CD4-positive, alpha-beta memory T cell (primary cell): ENCODE results near the gene PPP1R13L. TPM values are rescaled to one million over a fixed set of nuclear protein-coding genes. Genes with fewer than 3 reads are reported as not detected.

ENCODE experiments used
- CTCF ChIA-PET: fragments of 350-600 bp; sonication (Branson Sonifier 250); formaldehyde crosslinking; loops from one replicate; lab custom pipeline; 2021; ENCODE audit warnings: inconsistent platforms; ENCODE audit not compliant: partially characterized antibody; lab: Charles Lee
- POLR2A ChIA-PET: fragments of 350-600 bp; sonication (Branson Sonifier 250); formaldehyde crosslinking; loops from one replicate; lab custom pipeline; 2021; ENCODE audit not compliant: partially characterized antibody; lab: Charles Lee
- DNase-seq, 5 donors: peaks; one replicate each; pipeline versions ENCODE4 v3.0.0 to v3.0.0-alpha.2; 2020 to 2022; ENCODE audit warnings: mixed read lengths in 1 of 5
- H3K27ac ChIP-seq: one replicate; pipeline ENCODE4 v1.7.0; 2013; ENCODE audit warnings: low read depth, low read length
- H3K27me3 ChIP-seq: 2 replicates; pipeline ENCODE4 v1.7.0; 2013; ENCODE audit warnings: mild to moderate bottlenecking, low read length, moderate library complexity; ENCODE audit not compliant: insufficient read depth
- H3K36me3 ChIP-seq: 2 replicates; pipeline ENCODE4 v1.7.0; 2013; ENCODE audit warnings: mild to moderate bottlenecking, low read length, moderate library complexity; ENCODE audit not compliant: insufficient read depth
- H3K4me1 ChIP-seq: 2 replicates; pipeline ENCODE4 v1.7.0; 2013; ENCODE audit warnings: mild to moderate bottlenecking, low read length, moderate library complexity; ENCODE audit not compliant: insufficient read depth
- H3K4me3 ChIP-seq, 2 donors: one replicate each; pipeline ENCODE4 v1.7.0; 2013; ENCODE audit warnings: low read length in 2 of 2, mild to moderate bottlenecking in 1 of 2
- H3K9me3 ChIP-seq, 2 donors: one replicate each; pipeline ENCODE4 v1.7.0; 2013; ENCODE audit warnings: low read length in 2 of 2, control low read depth in 1 of 2; ENCODE audit not compliant: control insufficient read depth in 1 of 2
- H3K27ac Mint-ChIP-seq, 7 donors: one replicate each; pipeline ENCODE4 v1.8.0; 2020 to 2021; ENCODE audit warnings: mixed read lengths in 7 of 7, mild to moderate bottlenecking in 6 of 7, inconsistent platforms in 3 of 7, moderate library complexity in 3 of 7
- H3K27me3 Mint-ChIP-seq, 2 donors: one replicate each; pipeline ENCODE4 v1.8.0; 2020 to 2021; ENCODE audit warnings: mixed read lengths in 2 of 2
- H3K36me3 Mint-ChIP-seq, 2 donors: one replicate each; pipeline ENCODE4 v1.8.0; 2020 to 2021; ENCODE audit warnings: mixed read lengths in 2 of 2, inconsistent platforms in 1 of 2, mild to moderate bottlenecking in 1 of 2
- H3K4me1 Mint-ChIP-seq, 4 donors: one replicate each; pipeline ENCODE4 v1.8.0; 2020 to 2021; ENCODE audit warnings: mixed read lengths in 4 of 4, mild to moderate bottlenecking in 1 of 4
- H3K4me3 Mint-ChIP-seq, 8 donors: one replicate each; pipeline ENCODE4 v1.8.0; 2020 to 2021; ENCODE audit warnings: mixed read lengths in 8 of 8, mild to moderate bottlenecking in 7 of 8, moderate library complexity in 6 of 8, inconsistent platforms in 3 of 8
- H3K9me3 Mint-ChIP-seq, 8 donors: one replicate each; pipeline ENCODE4 v1.8.0; 2020 to 2021; ENCODE audit warnings: mixed read lengths in 8 of 8, mild to moderate bottlenecking in 5 of 8, inconsistent platforms in 3 of 8, moderate library complexity in 1 of 8
- intact Hi-C: fragments of 100-400 bp; cut with micrococcal nuclease; formaldehyde crosslinking; loops from one replicate; pipeline ENCODE4 v1.15.1; 2023
- polyA plus RNA-seq, 2 donors: library from polyadenylated mRNA; unstranded; fragments of 300-500 nt; fragmentation: Illumina TruSeq; gene quantifications; one replicate each; pipeline ENCODE4 v1.2.3, GENCODE V29; 2021
- total RNA-seq, 2 experiments: library from RNA; stranded (reverse); gene quantifications; one replicate each; pipeline ENCODE4 v1.2.3, GENCODE V29; 2021

Gene PPP1R13L
- total and polyA plus RNA-seq, 4 experiments from 2014 or later = 0.66 to 13.0 (median 5.5) TPM

- no peak overlapping the region for H3K4me3 ChIP-seq
- intact Hi-C loops = no loop called here
- no peaks in the 10 kb centered on the region for H3K9me3 Mint-ChIP-seq
- peaks cover 24 to 60% (median 43%) of the 10 kb centered on the region in 4 donors for H3K4me1 Mint-ChIP-seq
- H3K4me1 ChIP-seq = peaks cover 45% of the 10 kb centered on the region
- H3K27me3 Mint-ChIP-seq = no peaks in the 10 kb centered on the region
- DNase-seq = no peak
- POLR2A ChIA-PET = interaction anchor here (0.5 to 15.5 kb wide), 3 partner anchors 15 to 34 kb away, joined by 3 to 240 read pairs (median 202); partner anchors contain the start of gene FOSB
- H3K27me3 ChIP-seq = no peaks in the 10 kb centered on the region
- peak overlapping the region; percentile 85 to 98 (median 96) for H3K27ac Mint-ChIP-seq
- peak overlapping the region; percentile 78 for H3K27ac ChIP-seq
- peak overlapping the region; percentile 21 to 95 (median 79) for H3K4me3 Mint-ChIP-seq
- peaks cover 0 to 10% of the 10 kb centered on the region in 2 donors for H3K36me3 Mint-ChIP-seq
- no peaks in the 10 kb centered on the region for H3K36me3 ChIP-seq
- CTCF ChIA-PET = interaction anchor here (10.2 kb wide), 1 partner anchor 39 kb away, joined by 487 read pairs; no protein-coding TSS in a partner anchor
- no peaks in the 10 kb centered on the region for H3K9me3 ChIP-seq
These were observed 37.5 kb upstream of the PPP1R13L start for GRCh38 chr19:45442408-45442777.

GRCh38 chr19:45440873-45441654 is 36.2 kb upstream of the PPP1R13L start:
- Mint-ChIP-seq H3K9me3 (no peaks in the 10 kb centered on the region), H3K27me3 (no peaks in the 10 kb centered on the region), H3K4me1 (peaks cover 20 to 53% (median 37%) of the 10 kb centered on the region in 4 donors), H3K27ac (peak overlapping the region; percentile 83 to 96 (median 92)), H3K36me3 (peaks cover 0 to 5% of the 10 kb centered on the region in 2 donors), H3K4me3 (peak overlapping the region; percentile 51 to 83 (median 77))
- DNase-seq = no peak
- Histone ChIP-seq H3K4me1 (peaks cover 40% of the 10 kb centered on the region), H3K4me3 (no peak overlapping the region), H3K27ac (no peak overlapping the region), H3K36me3 (no peaks in the 10 kb centered on the region), H3K27me3 (no peaks in the 10 kb centered on the region), H3K9me3 (no peaks in the 10 kb centered on the region)
- intact Hi-C loops = no loop called here
- CTCF ChIA-PET = interaction anchor here (0.6 to 10.2 kb wide), 5 partner anchors 8 to 55 kb away, joined by 3 to 487 read pairs (median 19); partner anchors contain the start of gene FOSB
- POLR2A ChIA-PET = interaction anchor here (1.1 to 5.5 kb wide), 5 partner anchors 8 to 45 kb away, joined by 5 to 202 read pairs (median 36); partner anchors contain the start of gene FOSB

GRCh38 chr19:45440259-45440638 is 35.4 kb upstream of the PPP1R13L start:
- no peaks in the 10 kb centered on the region for H3K36me3 ChIP-seq
- intact Hi-C loops = no loop called here
- H3K9me3 ChIP-seq = no peaks in the 10 kb centered on the region
- H3K36me3 Mint-ChIP-seq = peaks cover 0 to under 1% of the 10 kb centered on the region in 2 donors
- H3K4me1 Mint-ChIP-seq = peaks cover 16 to 46% (median 32%) of the 10 kb centered on the region in 4 donors
- H3K27me3 Mint-ChIP-seq = no peaks in the 10 kb centered on the region
- H3K27me3 ChIP-seq = no peaks in the 10 kb centered on the region
- H3K4me3 ChIP-seq = peak overlapping the region in 1 of 2 donors; percentile 66
- peak overlapping the region; percentile 83 to 96 (median 92) for H3K27ac Mint-ChIP-seq
- peak overlapping the region; percentile 64 to 83 (median 77) for H3K4me3 Mint-ChIP-seq
- no peaks in the 10 kb centered on the region for H3K9me3 Mint-ChIP-seq
- ChIA-PET CTCF (interaction anchor here (0.5 to 10.2 kb wide), 16 partner anchors 9 to 251 kb away, joined by 3 to 487 read pairs (median 8); partner anchors contain the start of gene FOSB), POLR2A (interaction anchor here (0.9 to 5.5 kb wide), 14 partner anchors 9 to 206 kb away, joined by 3 to 202 read pairs (median 9); partner anchors contain the start of genes FOSB and RTN2)
- H3K27ac ChIP-seq = peak overlapping the region; percentile 62
- H3K4me1 ChIP-seq = peaks cover 39% of the 10 kb centered on the region
- DNase-seq = no peak

- Mint-ChIP-seq H3K4me3 (peak overlapping the region; percentile 65 to 83 (median 78)), H3K36me3 (no peaks in the 10 kb centered on the region), H3K27me3 (no peaks in the 10 kb centered on the region), H3K4me1 (peaks cover 15 to 40% (median 27%) of the 10 kb centered on the region in 4 donors), H3K27ac (peak overlapping the region in 6 of 7 donors; percentile 83 to 96 (median 92)), H3K9me3 (no peaks in the 10 kb centered on the region)
- no peaks in the 10 kb centered on the region for H3K36me3 ChIP-seq
- peaks cover 36% of the 10 kb centered on the region for H3K4me1 ChIP-seq
- ChIA-PET CTCF (interaction anchor here (0.5 to 10.2 kb wide), 31 partner anchors 9 to 271 kb away, joined by 3 to 487 read pairs (median 5); partner anchors contain the start of genes FOSB and PPM1N), POLR2A (interaction anchor here (0.7 to 5.5 kb wide), 19 partner anchors 10 to 330 kb away, joined by 3 to 202 read pairs (median 5); partner anchors contain the start of genes FOSB, QPCTL, RTN2 and SIX5)
- H3K9me3 ChIP-seq = no peaks in the 10 kb centered on the region
- peak; percentile 87 to 90 (median 87) for DNase-seq
- peak overlapping the region in 1 of 2 donors; percentile 66 for H3K4me3 ChIP-seq
- H3K27me3 ChIP-seq = no peaks in the 10 kb centered on the region
- intact Hi-C loops = loop anchor here (1.0 kb wide), 2 partner anchors 39 to 46 kb away; no protein-coding TSS in a partner anchor
- peak overlapping the region; percentile 62 for H3K27ac ChIP-seq
These were observed 34.8 kb upstream of the PPP1R13L start for GRCh38 chr19:45439569-45440258.

- H3K4me1 Mint-ChIP-seq = peaks cover 15 to 35% (median 23%) of the 10 kb centered on the region in 4 donors
- H3K27ac Mint-ChIP-seq = peak overlapping the region in 3 of 7 donors; percentile 29 to 37 (median 29)
- H3K9me3 ChIP-seq = no peaks in the 10 kb centered on the region
- peaks cover 32% of the 10 kb centered on the region for H3K4me1 ChIP-seq
- no peaks in the 10 kb centered on the region for H3K9me3 Mint-ChIP-seq
- no peaks in the 10 kb centered on the region for H3K36me3 Mint-ChIP-seq
- H3K27me3 Mint-ChIP-seq = no peaks in the 10 kb centered on the region
- peak overlapping the region in 1 of 2 donors; percentile 66 for H3K4me3 ChIP-seq
- H3K4me3 Mint-ChIP-seq = peak overlapping the region in 3 of 8 donors; percentile 17 to 48 (median 32)
- intact Hi-C loops = loop anchor here (1.0 kb wide), 2 partner anchors 39 to 46 kb away; no protein-coding TSS in a partner anchor
- CTCF ChIA-PET = interaction anchor here (0.6 to 10.2 kb wide), 28 partner anchors 9 to 271 kb away, joined by 3 to 487 read pairs (median 6); partner anchors contain the start of genes FOSB and PPM1N
- POLR2A ChIA-PET = interaction anchor here (0.7 to 5.5 kb wide), 19 partner anchors 10 to 330 kb away, joined by 3 to 202 read pairs (median 5); partner anchors contain the start of genes FOSB, QPCTL, RTN2 and SIX5
- H3K27ac ChIP-seq = peak overlapping the region; percentile 62
- H3K36me3 ChIP-seq = no peaks in the 10 kb centered on the region
- H3K27me3 ChIP-seq = no peaks in the 10 kb centered on the region
- DNase-seq = no peak
These were observed 34.3 kb upstream of the PPP1R13L start for GRCh38 chr19:45439190-45439568.

- intact Hi-C loops = no loop called here
- CTCF ChIA-PET = interaction anchor here (1.1 to 10.2 kb wide), 4 partner anchors 11 to 57 kb away, joined by 3 to 487 read pairs (median 8); no protein-coding TSS in a partner anchor
- no peaks in the 10 kb centered on the region for H3K27me3 Mint-ChIP-seq
These were observed 32.5 kb upstream of the PPP1R13L start for GRCh38 chr19:45437328-45437727.

More at GRCh38 chr19:45437328-45437727, 32.5 kb upstream of the PPP1R13L start:
- no peaks in the 10 kb centered on the region for H3K27me3 ChIP-seq
- no peak overlapping the region for H3K4me3 ChIP-seq
- Mint-ChIP-seq H3K36me3 (no peaks in the 10 kb centered on the region), H3K4me1 (peaks cover 4 to 17% (median 11%) of the 10 kb centered on the region in 4 donors), H3K9me3 (no peaks in the 10 kb centered on the region), H3K27ac (no peak overlapping the region), H3K4me3 (no peak overlapping the region)
- H3K9me3 ChIP-seq = no peaks in the 10 kb centered on the region
- no peak for DNase-seq
- peaks cover 16% of the 10 kb centered on the region for H3K4me1 ChIP-seq
- H3K36me3 ChIP-seq = no peaks in the 10 kb centered on the region
- POLR2A ChIA-PET = interaction anchor here (5.1 to 5.5 kb wide), 2 partner anchors 32 to 39 kb away, joined by 113 to 202 read pairs; partner anchors contain the start of gene FOSB
- no peak overlapping the region for H3K27ac ChIP-seq
